GM19463 (cell line): ENCODE measurements around the gene MRPL44.
A peak's percentile ranks its signal among the peaks of the same experiment; 100 is the strongest.

ENCODE experiments used
- ATAC-seq: cut with Tn5 transposase; IDR thresholded peaks from one replicate; pipeline ENCODE4 v1.9.1; 2021; ENCODE audit warnings: mild to moderate bottlenecking, moderate library complexity; ENCODE audit not compliant: unreplicated experiment

The MRPL44 gene

GRCh38 chr2:223935459-223936125 is 21.7 kb upstream of the MRPL44 start:
- no peak for ATAC-seq

DNA sequence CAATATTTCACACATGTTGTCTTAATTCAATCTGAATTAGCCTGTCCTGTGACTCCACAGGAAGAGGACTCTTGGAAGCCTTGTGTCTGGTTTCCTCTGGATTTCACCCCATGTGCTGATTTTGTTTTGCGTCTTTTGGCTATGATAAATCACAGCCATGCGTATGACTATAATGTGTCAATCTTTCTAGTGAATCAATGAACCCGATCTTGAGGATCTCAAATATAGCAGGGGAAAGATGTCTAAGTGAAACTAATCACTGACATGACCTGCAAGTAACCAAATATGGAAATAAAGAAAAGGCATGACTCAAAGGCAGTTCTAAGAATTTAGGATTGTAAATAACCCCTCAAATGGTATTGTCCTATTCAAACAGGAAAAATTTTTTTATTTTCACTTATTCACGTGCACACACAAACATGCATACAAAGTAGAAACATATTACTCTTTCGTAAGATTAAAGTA is 20.4 kb upstream of the MRPL44 start:
- ATAC-seq: no peak

- ATAC-seq: no peak
Measured at GRCh38 chr2:223937535-223937934, 19.7 kb upstream of the MRPL44 start.

GRCh38 chr2:223939438-223939837 is 17.8 kb upstream of the MRPL44 start:
- ATAC-seq: peak; percentile 26

- peak; percentile 45 for ATAC-seq
Measured at GRCh38 chr2:223941579-223942277, 15.5 kb upstream of the MRPL44 start.

GRCh38 chr2:223943135-223943534 is 14.1 kb upstream of the MRPL44 start:
- ATAC-seq: no peak

GRCh38 chr2:223943561-223944008 is 13.7 kb upstream of the MRPL44 start:
- ATAC-seq: no peak

DNA sequence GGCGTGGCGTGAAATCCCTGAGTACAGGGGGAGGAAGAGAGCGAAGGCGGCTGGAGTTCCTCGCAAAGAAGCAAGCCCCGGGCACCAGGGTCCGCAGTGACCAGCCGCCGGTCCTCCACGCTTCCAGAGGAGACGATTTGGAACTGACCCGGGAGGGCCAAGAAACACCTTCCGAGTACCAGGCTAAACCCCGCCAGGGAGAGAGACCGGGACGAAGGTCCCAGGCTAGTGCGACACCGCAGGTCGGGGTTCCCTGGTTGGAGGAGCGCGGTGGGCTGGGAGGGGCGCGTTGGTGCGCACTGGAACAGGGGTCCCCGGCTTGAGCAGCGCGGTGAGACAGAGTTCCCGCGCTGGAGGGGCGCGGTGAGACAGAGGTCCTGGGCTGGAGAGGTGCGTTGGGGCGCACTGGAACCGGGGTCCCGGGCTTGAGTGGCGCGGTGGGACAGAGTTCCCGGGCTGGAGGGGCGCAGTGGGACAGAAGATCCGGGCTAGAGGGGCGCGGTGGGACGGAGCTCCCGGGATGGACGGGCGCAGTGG is 13.0 kb upstream of the MRPL44 start:
- no peak for ATAC-seq

- ATAC-seq: peak; percentile 76
Measured at GRCh38 chr2:223944703-223945531, 12.3 kb upstream of the MRPL44 start, which contains the start of gene WDFY1. TSS of gene WDFY1 (minus strand) at chr2:223945335. CDS start at chr2:223945284, 51 bp downstream.

DNA sequence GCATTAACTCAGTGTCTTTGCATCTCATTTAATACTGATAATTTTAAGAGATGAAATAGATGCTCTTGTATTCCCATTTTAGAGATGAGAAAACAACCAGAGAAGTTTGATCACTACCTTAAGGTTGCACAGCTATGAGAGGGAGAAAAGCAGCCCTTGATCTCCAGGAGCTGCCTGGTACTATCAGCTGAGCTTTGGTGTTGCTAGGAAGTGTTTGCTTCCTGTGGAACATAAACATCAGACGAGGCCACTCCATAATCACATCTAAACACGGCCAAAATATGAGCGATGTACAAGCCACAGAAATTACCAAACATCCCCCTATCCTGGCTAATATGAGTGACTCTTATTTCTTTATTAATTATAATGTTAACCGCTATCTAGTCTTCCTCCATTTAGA is 11.5 kb upstream of the MRPL44 start:
- no peak for ATAC-seq

DNA sequence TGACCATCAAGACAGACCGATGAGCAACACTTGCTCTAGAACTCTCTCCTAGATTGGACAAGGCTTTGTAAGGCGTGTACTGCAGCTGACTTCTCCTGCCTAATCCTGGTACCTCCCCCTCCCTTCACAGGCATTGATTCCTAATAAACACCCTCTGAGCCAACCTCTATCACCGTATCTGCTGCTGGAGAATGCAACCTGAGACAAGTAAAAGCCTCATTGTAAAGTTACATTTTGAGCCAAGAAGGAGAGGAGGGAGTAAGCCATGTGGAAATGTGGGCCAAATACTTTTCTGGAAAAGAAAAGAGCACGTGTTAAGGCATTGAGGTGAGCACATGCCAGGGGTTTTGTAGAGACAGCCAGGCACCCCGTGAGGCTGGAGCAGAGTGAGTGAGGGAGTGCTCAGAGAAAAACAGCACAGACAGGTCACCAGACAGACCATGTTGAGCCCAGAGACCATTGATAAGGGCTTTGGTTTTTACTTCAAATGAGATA is 9.5 kb upstream of the MRPL44 start:
- ATAC-seq: no peak

DNA sequence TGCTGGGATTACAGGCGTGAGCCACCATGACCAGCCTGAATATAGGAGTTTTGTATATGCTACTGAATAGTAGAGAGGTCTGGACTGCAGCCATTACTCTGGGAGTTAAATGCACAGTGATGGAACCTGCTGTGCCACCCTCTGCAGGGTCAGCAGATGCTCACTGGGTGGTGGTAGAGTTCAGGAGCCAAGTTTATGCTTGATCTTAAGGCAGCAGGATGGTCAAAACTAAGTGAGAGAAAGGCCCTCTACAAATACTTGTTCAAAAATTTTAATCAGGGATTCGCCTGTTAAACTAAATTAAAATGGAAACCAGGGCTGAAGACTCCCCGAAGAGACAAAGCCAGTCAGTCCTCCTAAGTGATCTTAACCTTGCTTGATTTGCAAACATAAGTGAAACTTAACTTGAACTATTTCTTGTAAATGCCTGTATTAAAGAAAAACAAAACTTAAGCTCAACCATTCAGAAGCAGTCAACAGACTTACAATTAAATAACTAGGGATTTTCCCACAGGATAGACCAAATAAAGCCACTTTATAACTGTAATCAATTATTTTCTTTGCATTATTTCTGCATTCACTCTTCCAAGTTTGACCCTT is 7.9 kb upstream of the MRPL44 start:
- ATAC-seq: no peak

- no peak for ATAC-seq
Measured at GRCh38 chr2:223950448-223951347, 6.6 kb upstream of the MRPL44 start.

GRCh38 chr2:223952280-223952968 is 4.8 kb upstream of the MRPL44 start:
- ATAC-seq: peak; percentile 41

- no peak for ATAC-seq
Measured at GRCh38 chr2:223954401-223954800, 2.9 kb upstream of the MRPL44 start.

- peak; percentile 31 for ATAC-seq
Measured at GRCh38 chr2:223956300-223956699, 963 bp upstream of the MRPL44 start.

GRCh38 chr2:223959688-223960087 is 2.4 kb downstream of the MRPL44 start:
- no peak for ATAC-seq

DNA sequence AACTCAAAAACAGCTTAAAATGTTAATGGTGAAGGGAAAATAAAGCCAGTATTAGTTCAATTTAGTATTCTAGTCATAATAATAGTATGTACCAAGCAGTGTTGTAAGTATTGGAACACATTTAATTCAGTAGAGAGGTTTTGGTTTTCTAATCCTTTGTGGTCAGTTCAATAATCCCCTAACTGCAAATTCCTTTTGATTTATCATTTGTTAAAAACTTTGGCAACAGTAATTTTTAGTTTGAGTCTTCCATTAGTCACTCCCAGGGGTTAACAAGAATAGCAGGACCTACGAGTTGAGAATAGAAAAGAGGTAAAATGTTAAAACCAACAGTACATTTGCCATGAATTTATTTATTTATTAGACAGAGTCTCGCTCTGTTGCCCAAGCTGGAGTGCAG is 10.7 kb downstream of the MRPL44 start:
- no peak for ATAC-seq

- no peak for ATAC-seq
Measured at GRCh38 chr2:223969315-223969714, 12.1 kb downstream of the MRPL44 start.
